ENCODE results near the gene MEAF6.

- TF ChIP-seq CTCF (IDR thresholded peaks at IDR 0.05), result no peak
- TF ChIP-seq POLR2AphosphoS5 (IDR thresholded peaks at IDR 0.05), result no peak
- no peak for TF ChIP-seq EP300 (IDR thresholded peaks at IDR 0.05)
- TF ChIP-seq POLR2A (IDR thresholded peaks at IDR 0.05; ENCODE audit: low read depth), result no peak
Observed at GRCh38 chr1:37442644-37443043, 71.9 kb downstream of the MEAF6 start.
